ENCODE results near the gene JMJD1C.
"Not testable (repeated sequence)": the region's sequence is repeated elsewhere in the genome, so short reads cannot be mapped to it uniquely, and the experiment has no call there.

Gene JMJD1C

DNA sequence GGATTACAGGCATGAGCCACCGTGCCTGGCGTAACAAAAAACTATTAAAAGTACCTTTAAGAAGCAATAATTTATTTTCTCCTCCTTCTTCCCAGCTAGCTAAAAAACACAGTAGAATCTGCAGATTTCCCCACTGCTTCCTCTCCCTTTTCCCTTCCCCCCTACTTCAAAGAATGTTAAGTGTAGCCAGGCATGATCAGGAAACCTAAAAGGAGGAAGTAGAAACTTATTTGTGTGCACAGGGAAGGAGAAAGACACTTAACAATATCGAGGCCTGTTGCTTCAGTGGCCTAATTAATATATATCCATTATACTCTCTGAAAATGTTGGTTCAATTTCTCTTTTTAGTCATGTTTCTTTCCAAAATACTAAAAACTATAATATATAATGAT is 204.9 kb downstream of the JMJD1C start:
- DNase-seq (ENCODE audit: low read depth): no peak

DNA sequence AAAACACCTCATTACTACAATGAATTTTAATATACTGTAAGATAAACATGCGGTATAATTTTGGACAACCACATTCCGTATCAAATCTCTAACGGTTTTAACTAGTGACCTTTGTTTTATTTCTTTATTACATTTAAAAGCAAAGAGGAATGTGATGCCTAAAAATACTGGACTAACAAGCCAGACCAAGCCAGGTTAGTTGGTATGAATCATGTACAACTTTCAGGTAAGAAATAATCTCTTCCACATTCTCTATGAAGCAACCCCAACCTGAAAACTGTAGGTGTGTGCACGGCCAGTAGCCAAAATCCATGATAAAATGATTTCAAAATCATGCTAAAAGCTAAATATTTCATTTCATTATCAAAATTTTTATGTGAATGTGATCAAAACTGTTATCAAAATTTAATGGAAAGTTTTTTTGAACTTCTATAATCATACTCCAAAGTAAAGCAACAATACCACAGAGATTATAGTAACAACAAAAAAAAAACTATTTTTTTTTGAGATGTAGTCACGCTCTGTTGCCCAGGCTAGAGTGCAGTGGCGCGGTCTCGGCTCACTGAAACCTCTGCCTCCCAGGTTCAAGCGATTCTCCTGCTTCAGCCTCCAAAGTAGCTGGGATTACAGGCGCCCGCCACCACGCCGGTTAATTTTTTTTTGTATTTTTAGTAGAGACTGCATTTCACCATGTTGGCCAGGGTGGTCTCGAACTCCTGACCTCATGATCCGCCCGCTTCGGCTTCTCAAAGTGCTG is 205.5 kb downstream of the JMJD1C start:
- DNase-seq (ENCODE audit: low read depth): no peak

DNA sequence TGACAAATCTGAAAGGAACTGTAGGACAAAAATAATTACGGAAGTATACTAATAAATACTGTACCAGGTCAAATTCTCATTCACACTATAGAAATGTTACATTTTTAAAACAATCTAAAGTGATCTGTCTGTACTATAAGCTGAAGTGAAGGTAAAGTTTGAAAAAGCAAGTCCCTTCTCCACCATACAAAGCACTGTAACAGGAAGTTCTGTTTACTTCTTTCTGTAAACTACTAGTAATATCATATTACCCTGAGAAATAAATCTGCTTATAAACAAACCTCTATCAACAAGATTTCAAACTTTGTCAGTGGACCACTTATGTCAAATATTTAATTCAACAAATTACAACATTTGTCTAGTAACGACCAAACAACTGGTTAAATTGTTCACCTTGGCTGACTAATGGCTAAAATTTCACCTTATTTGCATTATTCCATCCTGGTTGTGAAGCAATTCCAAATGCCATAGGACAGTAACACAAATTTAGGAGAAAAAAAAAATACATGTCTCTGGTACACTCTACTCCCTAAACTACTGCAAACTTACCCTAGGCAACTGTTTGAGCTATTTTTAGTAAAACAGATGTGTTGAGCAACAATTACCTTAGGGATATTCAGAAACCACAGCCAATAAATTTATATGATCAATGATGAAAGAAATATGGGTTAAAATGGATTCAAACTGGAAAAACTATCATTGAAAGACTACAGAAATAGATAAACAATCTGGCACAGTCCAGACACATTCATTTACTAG is 206.7 kb downstream of the JMJD1C start:
- DNase-seq (ENCODE audit: low read depth): no peak

DNA sequence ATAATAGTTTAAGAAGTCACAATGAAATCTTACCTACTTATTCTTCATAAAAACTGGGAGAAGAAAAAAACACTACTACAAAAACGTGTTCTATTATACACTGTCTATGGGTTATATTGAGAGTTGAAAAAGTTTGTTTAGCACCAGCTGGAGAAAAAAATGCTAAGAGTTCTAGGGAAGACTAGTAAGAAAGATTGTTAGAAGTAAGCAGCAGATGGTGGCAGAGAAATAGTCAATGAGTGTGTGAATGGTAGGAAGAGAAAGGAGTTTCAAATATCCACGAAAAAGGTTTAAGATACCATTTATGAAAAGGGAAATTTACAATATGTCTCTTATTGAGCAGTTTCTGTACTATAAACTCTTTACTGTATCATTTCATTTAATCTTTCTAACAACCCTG is 208.0 kb downstream of the JMJD1C start:
- no peak for DNase-seq (ENCODE audit: low read depth)

GRCh38 chr10:63256009-63256773 is 209.6 kb downstream of the JMJD1C start:
- DNase-seq (ENCODE audit: low read depth): no peak

DNA sequence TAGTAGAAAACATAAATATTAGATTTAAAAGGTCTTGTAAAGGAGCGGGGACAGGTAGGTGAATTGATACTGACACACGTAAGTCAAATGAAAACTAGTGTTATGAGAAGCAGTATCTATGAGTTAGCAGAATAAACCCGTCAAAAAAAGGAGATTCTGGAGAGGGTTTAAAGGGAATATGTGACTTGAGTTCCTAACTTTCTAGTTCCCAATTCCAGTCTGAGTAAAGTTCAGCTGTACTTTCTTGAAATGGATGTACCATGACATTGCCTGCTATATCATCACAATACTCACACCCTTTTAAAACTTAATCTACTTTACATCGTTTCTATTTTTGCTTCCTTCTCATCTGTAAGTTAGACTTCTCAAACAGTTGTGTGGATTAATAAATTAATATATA is 210.5 kb downstream of the JMJD1C start:
- no peak for DNase-seq (ENCODE audit: low read depth)

DNA sequence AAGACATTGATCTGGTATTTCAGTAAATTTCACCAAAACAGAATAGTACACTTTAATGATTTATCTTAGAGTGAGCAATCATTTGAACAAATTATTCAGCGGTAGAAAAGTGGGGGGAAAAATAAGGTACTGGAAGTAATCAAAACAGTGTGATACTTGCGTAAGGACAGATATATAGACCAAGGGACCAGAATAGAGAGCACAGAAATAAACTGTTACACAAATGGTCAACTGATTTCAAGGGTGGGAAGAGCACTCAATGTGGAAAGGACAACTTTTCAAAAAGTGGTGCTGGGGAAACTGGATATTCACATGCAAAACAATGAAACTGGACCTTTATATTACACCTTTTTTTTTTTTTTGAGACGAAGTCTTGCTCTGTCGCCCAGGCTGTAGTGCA is 212.7 kb downstream of the JMJD1C start:
- no peak for DNase-seq (ENCODE audit: low read depth)

DNA sequence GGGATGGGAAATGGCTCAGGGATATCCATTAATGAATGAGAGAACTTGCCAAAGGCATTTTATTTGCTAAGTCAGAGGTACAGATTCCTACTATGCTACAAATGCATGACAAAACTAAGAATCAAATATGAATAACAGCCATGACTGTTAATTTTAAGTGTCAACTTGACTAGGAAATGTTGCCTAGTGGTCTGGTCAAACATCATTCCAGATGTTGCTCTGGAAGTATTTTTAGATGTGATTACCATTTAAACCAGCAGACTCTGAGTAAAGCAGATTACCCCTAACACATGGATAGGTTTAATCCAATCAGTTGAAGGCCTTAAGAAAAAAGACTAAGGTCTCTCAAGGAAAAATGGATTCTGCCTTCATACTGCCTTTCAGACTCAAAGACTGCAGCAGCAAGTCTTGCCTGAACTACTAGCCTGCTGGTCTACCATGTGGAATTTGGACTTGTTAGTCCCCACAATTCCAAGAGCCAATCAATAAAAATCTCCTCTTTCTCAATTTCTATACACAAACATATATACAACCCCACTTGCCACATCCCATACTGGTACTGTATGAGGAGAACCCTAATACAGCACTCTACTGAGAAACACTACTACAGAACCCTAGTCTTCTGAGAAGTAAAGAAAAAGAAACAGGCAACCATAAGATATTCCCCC is 213.5 kb downstream of the JMJD1C start:
- no peak for DNase-seq (ENCODE audit: low read depth)

GRCh38 chr10:63250032-63250431 is 215.7 kb downstream of the JMJD1C start:
- no peak for DNase-seq (ENCODE audit: low read depth)

GRCh38 chr10:63247771-63248170 is 218.0 kb downstream of the JMJD1C start:
- no peak for DNase-seq (ENCODE audit: low read depth)

DNA sequence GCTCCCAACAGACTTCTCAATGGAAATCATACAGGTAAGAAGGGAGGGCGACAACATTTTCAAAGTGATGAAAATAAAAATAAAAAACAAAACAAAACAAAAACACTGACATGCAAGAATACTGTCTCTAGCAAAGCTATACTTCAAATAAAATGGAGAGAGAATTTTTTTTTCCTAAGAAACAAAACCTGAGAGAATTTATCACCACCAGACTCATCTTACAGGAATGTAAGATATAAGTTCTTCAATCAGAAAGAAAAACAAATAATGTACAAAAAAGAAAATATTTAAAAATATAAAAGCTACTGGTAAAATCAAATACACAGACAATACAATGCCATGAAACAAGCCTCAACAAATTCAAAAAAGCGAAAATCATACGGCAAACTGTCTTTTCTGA is 219.4 kb downstream of the JMJD1C start:
- DNase-seq (ENCODE audit: low read depth): no peak

DNA sequence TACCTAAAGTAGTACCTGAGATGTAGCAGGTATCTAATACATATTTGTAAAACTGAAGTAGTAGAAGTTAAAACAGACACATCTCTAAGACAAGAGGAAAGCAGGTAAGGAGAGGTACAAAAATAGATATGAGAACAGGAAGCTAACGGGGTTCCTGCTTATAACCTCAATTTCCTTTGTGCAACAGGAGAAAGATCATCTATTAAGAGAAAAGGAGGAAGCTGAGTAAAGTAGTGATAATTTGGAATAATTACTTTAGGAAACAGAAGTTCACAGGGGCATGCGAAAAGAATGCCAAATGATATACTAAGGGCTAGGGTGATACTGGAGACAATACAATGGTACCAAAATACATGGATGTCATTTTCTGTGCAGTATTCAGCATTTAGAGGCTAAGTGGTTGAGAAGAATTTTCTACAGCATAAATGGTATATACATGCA is 223.9 kb downstream of the JMJD1C start:
- DNase-seq (ENCODE audit: low read depth): no peak

DNA sequence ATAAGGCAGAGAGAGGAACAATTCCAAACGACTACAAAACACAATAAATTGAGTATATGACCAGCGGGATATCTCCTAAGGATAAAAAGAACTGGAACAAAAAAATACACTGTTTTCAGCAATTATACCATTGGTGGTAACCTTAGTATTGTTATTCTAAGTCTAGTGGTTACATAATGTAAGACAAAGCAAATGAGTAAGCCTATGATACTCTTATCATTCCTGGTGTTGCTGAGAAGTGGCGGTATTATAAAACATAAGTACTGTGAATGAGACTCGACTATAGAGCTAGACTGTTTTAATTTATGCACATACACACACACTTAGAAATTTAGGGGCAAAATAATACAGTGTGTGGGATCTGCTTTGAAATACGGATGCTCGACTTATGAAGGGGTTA is 225.0 kb downstream of the JMJD1C start:
- DNase-seq (ENCODE audit: low read depth): no peak

- DNase-seq (ENCODE audit: low read depth): no peak
These were observed 227.3 kb downstream of the JMJD1C start for GRCh38 chr10:63238501-63238900.

GRCh38 chr10:63237396-63237795 is 228.4 kb downstream of the JMJD1C start:
- DNase-seq (ENCODE audit: low read depth): no peak

DNA sequence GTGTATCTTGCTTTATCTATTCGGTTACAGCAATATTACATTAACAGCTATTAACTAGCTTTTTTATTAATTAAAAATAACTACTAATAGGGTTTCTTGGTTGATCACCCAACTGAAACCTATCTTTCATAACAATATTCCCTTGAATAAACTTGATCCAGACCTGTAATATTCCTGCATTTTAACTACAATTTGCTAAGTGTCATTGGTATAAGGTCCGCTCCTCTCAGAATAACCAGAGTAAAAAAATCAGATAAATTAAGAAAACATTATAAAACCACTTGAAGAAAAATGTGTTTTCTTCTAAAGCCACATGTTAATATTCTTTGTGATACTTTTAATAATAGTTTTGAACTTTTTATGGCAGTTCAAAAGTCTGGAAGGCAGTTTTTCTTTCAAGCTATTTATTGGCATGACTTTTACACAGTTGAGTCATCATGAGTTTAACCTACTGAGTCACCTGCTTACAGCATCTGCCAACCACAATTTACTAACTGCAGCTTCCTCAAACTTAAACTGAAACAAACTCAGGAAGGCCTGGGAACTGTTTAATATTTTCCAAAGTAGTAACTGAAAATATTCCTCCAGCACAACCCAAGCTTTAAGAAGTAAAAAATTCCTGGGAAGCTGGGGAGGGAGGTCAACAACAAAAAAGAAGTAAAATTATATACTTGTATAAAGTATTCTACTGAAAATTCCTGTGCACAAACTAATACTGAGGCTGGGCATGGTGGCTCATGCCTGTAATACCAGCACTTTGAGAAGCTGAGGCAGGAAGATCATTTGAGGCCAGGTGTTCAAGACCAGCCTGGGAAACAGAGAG is 229.5 kb downstream of the JMJD1C start:
- no peak for DNase-seq (ENCODE audit: low read depth)

DNA sequence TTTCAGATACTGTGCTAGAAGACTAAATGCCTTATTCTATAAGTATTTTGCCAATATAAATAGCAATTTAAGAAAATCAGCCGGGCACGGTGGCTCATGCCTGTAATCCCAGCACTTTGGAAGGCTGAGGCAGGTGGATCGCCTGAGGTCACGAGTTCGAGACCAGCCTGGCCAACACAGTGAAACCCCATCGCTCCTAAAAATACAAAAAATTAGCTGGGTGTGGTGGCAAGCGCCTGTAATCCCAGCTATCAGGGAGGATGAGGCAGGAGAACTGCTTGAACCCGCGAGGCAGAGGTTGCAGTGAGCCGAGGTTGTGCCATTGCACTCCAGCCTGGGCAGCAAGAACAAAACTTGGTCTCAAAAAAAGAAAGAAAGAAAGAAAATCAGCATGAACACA is 230.6 kb downstream of the JMJD1C start:
- not testable (repeated sequence) for DNase-seq (ENCODE audit: low read depth)

GRCh38 chr10:63229161-63229560 is 236.6 kb downstream of the JMJD1C start:
- DNase-seq (ENCODE audit: low read depth): no peak

DNA sequence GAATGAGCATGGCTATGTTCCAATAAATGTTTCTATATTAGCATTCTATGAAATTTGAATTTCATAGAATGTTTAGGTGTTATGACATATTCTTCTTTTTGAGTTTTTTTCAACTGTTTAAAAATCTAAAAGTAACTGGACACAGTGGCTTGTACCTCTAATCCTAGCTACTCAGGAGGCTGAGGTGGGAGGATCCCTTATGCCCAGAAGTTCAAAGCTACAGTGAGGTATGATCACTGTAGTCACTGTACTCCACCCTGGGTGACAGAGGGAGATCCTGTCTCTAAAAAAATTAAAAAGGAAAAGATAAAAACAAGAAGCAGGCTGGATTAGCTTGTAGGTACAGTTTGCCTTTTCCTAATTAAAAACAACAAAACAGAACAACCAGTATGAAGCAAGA is 237.5 kb downstream of the JMJD1C start:
- DNase-seq (ENCODE audit: low read depth): no peak

DNA sequence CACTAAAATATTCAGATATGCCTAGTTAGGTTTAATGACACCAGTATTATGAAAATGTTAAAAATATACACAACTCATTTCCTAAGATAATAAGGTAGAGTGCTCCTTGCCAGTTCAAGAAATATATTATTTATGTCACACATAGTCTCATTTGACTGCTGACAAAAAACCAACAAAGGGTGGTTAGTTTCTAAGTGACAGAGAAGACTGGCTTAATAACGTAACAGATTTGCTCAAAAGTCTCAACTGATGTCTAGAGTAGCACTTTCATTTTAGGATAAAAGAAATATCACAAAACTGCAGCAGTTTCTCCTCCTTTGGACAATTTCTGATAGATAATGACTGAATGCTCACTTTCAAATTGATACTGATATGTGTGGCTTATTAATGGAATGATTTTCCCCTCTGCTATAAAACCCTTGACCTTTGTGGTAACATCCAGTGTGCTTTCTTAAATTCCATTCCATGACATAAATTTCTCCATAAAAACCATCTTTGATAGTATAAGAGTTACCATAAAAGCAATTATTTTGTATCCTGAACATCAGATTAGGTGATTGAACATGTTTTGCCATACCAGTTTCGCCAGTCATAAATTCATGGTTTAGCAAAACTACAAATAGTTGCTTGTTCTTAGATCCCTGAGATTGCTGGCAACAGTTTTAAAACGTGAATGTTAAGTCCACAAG is 238.4 kb downstream of the JMJD1C start:
- DNase-seq (ENCODE audit: low read depth): no peak

DNA sequence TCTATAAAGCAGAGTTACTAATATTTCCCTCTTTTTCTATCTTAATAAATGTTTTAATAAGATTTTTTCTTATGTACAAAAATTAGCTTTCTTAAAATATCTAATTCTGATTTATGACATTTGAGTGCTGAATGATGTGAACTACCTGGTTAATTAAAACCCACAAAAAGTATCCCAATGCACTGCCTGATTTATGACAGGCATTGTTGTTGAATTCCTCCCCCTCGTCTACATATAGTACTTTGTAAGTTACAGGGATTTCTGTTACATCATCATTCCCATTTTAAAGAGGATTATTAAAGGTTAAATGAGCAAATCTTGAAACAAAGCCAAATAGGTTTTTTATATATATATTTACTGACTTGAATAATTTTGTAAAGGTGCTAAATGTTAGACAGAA is 241.5 kb downstream of the JMJD1C start:
- DNase-seq (ENCODE audit: low read depth): no peak
